GM12878 (cell line): ENCODE measurements around the gene CCL23. TPM values are rescaled to one million over a fixed set of nuclear protein-coding genes. Genes with fewer than 3 reads are reported as not detected.

Experiments used
- ATF2 ChIP-seq: IDR thresholded peaks from 2 replicates; pipeline ENCODE4 v1.6.1; 2012; ENCODE audit warnings: low read length, inconsistent platforms
- ATF3 ChIP-seq: IDR thresholded peaks from 2 replicates; pipeline ENCODE4 v1.6.1; 2011; ENCODE audit warnings: low read depth, mild to moderate bottlenecking, low read length, moderate library complexity, borderline replicate concordance; ENCODE audit errors: extremely low read depth
- BACH1 ChIP-seq: fragments of 450-650 bp; IDR thresholded peaks from 2 replicates; pipeline ENCODE4 v1.6.1; 2017; ENCODE audit warnings: mild to moderate bottlenecking, borderline replicate concordance
- CUX1 ChIP-seq: IDR thresholded peaks from 2 replicates; pipeline ENCODE4 v1.6.1; 2012; ENCODE audit warnings: improper control_type of control experiment, low read depth, low read length; ENCODE audit not compliant: insufficient replicate concordance
- E2F8 ChIP-seq: fragments of 450-650 bp; IDR thresholded peaks from 2 replicates; pipeline ENCODE4 v1.6.1; 2018; ENCODE audit warnings: mild to moderate bottlenecking, low read depth, moderate library complexity; ENCODE audit not compliant: partially characterized antibody
- EP300 ChIP-seq, 2 experiments: fragments of 150-350 bp in 1 of 2; IDR thresholded peaks; 2 replicates each; pipeline ENCODE4 v1.6.1; 2011 to 2012; ENCODE audit warnings: low read depth in 2 of 2, low read length in 2 of 2, borderline replicate concordance in 1 of 2, improper control_type of control experiment in 1 of 2, inconsistent platforms in 1 of 2; ENCODE audit not compliant: control insufficient read depth in 1 of 2
- EZH2 ChIP-seq: IDR thresholded peaks from 2 replicates; pipeline ENCODE4 v1.6.1; 2012; ENCODE audit warnings: low read depth, mild to moderate bottlenecking, control low read depth, inconsistent platforms, low read length, borderline replicate concordance; ENCODE audit not compliant: control insufficient read depth
- GABPA ChIP-seq: IDR thresholded peaks from 2 replicates; pipeline ENCODE4 v1.6.1; 2014; ENCODE audit warnings: antibody characterized with exemption, low read depth, mild to moderate bottlenecking, inconsistent platforms
- IRF5 ChIP-seq: fragments of 450-650 bp; IDR thresholded peaks from 2 replicates; pipeline ENCODE4 v1.6.1; 2017; ENCODE audit warnings: borderline replicate concordance
- MLLT1 ChIP-seq: fragments of 450-650 bp; IDR thresholded peaks from 2 replicates; pipeline ENCODE4 v1.6.1; 2016; ENCODE audit warnings: mild to moderate bottlenecking
- MYB ChIP-seq: fragments of 150-350 bp; IDR thresholded peaks from 2 replicates; pipeline ENCODE4 v1.6.1; 2014; ENCODE audit warnings: mild to moderate bottlenecking, low read depth, low read length, borderline replicate concordance
- NBN ChIP-seq: fragments of 450-650 bp; IDR thresholded peaks from 2 replicates; pipeline ENCODE4 v1.6.1; 2016
- NFXL1 ChIP-seq: fragments of 450-650 bp; IDR thresholded peaks from 2 replicates; pipeline ENCODE4 v1.6.1; 2017; ENCODE audit warnings: antibody characterized with exemption, mild to moderate bottlenecking, borderline replicate concordance
- RELA ChIP-seq: fragments of 450-650 bp; IDR thresholded peaks from 2 replicates; pipeline ENCODE4 v1.8.0; 2014; ENCODE audit warnings: borderline replicate concordance; ENCODE audit not compliant: partially characterized antibody
- SP1 ChIP-seq: IDR thresholded peaks from one replicate; pipeline ENCODE4 v1.6.1; 2011; ENCODE audit warnings: low read depth, low read length
- ZNF384 ChIP-seq: IDR thresholded peaks from 2 replicates; pipeline ENCODE4 v1.6.1; 2012; ENCODE audit warnings: low read depth, mild to moderate bottlenecking, low read length, improper control_type of control experiment, borderline replicate concordance
- ZSCAN29 ChIP-seq: fragments of 450-650 bp; IDR thresholded peaks from 2 replicates; pipeline ENCODE4 v1.6.1; 2017; ENCODE audit warnings: mild to moderate bottlenecking, moderate library complexity
- polyA plus RNA-seq, 11 experiments: library from polyadenylated mRNA; depleted of rRNA in 4 of 11; unstranded in 6 of 11; stranded (reverse) in 5 of 11; fragments of >200 nt; fragmentation: Nextera tagmentation in 4 of 11; fragmentation: Illumina TruSeq in 1 of 11; extraction: Ambion mirVana in 4 of 11; extraction: Trizol in 1 of 11; gene quantifications; 1 replicate in 1 of 11; 2 replicates in 10 of 11; pipeline versions ENCODE4 v1.2.1 to v1.2.3, GENCODE V29; 2011 to 2016; ENCODE audit warnings: inconsistent platforms in 2 of 11, missing spikeins in 2 of 11, low read depth in 1 of 11
- total RNA-seq, 4 experiments: library from RNA; depleted of rRNA in 3 of 4; stranded (reverse); fragments of >200 nt in 3 of 4; fragmentation: Illumina TruSeq in 1 of 4; extraction: Trizol in 1 of 4; gene quantifications; 2 replicates each; pipeline versions ENCODE4 v1.2.1 to v1.2.3, GENCODE V29; 2013 to 2021

Gene CCL23
- total and polyA plus RNA-seq, 10 of the 15 experiments (the other 5 are each of a cell fraction or from before 2014, with no cell fraction given): 0.15 to 0.62 (median 0.41) TPM; not detected in 6

- TF ChIP-seq IRF5 (no peak), RELA (no peak), NFXL1 (no peak), ZSCAN29 (peak; percentile 92; the same call in 1 of the 2 replicates), ATF3 (no peak), CUX1 (no peak), SP1 (no peak), NBN (peak; percentile 82), E2F8 (no peak), MLLT1 (peak; percentile 65; the same call in 1 of the 2 replicates), GABPA (no peak), EP300 (IDR thresholded peaks at IDR 0.05; ENCODE audit: borderline replicate concordance in 1 of 2, control insufficient read depth in 1 of 2, low read depth in 2 of 2, low read length in 2 of 2) (peak; percentile 87 to 96), EZH2 (no peak), ATF2 (no peak), BACH1 (peak; percentile 92; the same call in 1 of the 2 replicates), ZNF384 (peak; percentile 62), MYB (0 out of 2 replicates have a peak, but pooled peaks have one; percentile 53)
Measured at GRCh38 chr17:36034127-36034526, 16.4 kb upstream of the CCL23 start (continued).
